Stimulated activated CD8-positive, alpha-beta memory T cell treated with anti-CD3 and anti-CD28 coated beads, Interleukin-7, amount 100 ng/mL, for 1 hour (primary cell): ENCODE data around the gene ETV6.

ENCODE experiments used
- DNase-seq, 2 donors: peaks; one replicate each; pipeline ENCODE4 v3.0.0-alpha.2; 2020; ENCODE audit warnings: low read depth in 2 of 2

Gene ETV6

DNA sequence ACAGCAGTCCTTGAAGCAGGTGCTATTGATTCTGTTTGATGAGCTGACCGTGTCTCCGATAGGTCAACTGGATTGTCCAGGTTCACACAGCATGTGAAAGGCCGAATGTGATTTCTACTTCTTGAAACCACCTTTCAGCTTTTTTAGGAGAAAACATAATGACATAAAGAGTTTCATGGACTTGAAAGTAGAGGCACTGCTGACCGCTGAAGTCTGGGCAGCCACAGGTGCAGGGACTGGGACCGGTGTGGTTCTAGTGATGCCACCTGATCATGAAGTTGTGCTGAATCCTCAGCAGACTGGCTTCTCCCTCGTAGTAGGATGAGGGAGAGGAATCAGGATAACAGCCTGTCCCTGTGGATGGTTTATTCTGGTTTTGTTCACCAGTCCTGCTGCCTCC is 108.1 kb downstream of the ETV6 start:
- no peak for DNase-seq

DNA sequence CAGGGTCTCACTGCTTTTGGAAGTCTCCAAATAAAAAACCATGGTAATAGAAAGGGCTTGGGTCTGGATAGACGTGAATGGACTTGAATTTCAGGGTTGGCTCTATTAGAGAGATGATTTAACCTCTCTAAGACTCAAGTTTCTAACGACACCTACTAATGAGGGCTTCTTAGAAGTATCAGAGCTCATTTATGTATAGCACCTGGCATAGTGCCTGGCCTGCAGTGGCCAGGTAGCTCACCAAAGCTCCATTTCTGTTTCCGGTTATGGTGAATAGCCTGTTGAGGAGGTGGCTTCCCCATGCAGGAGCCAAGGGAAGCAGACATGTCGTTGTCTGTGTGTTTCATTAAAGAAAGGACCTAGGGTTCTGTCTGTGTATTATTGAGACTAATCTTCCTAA is 108.6 kb downstream of the ETV6 start:
- DNase-seq = no peak

DNA sequence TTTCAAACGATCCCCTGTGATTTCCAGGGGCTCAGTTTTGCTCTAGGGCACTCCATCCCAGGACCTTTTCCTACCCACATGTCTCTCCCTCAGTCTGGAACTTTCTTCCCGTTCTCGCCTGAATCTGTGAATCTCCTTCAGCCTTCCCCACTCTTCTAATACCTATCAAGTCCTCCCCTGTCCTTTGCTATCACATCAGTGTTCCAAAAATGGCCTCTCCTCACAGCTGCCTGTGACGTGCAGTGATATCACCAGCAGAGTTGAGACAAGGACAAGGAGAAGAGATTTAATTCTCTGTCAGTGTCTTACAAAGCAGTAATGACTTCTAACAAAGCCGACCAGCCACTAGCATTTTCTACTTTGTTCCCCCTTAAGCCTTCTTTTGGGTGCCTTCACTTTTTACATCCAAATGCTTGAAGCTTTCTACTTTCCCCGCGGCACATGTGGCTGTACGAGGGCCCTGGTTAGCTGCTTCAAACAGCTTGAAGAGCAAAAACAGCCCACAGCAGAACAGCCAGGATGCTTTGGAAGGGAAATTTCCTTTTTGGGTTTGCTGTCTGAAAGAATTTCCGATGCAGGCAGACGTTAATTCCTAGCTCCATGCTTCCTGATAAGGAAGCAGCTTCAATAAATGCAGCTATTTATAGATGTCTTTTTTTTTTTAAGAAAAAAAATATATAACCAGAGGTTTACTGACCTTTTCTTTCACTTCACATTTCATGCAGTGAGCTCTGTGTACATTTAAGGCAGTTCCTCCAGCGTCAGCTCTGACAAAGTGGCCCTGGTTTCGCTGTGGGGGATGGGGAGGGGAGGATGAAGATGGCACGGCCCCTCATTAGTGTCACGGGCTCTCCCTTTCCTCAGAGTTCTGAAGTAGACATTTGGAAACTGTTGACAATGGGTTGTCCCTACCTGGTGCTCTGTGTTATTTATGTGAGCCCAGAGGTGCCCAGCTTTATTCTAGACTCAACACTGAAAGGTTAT is 109.3 kb downstream of the ETV6 start:
- no peak for DNase-seq

DNA sequence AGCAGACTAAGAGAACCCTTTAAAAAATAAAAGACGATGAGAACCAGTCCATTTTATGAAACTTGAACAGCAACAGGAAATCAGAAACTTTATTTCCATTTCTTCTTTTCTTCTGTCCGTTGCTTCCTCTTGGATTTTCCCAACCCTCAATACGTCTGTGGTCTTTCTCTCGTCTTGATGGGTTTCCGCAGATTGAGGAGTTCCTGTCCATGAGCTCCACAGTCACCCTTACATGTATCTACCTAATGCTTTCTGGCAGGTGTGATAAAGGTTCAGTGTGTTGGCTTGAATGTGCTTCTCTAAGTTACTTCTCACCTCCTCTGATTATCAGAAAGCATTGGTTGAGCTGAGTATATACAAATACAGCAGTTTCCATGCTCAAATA is 110.0 kb downstream of the ETV6 start:
- no peak for DNase-seq

DNA sequence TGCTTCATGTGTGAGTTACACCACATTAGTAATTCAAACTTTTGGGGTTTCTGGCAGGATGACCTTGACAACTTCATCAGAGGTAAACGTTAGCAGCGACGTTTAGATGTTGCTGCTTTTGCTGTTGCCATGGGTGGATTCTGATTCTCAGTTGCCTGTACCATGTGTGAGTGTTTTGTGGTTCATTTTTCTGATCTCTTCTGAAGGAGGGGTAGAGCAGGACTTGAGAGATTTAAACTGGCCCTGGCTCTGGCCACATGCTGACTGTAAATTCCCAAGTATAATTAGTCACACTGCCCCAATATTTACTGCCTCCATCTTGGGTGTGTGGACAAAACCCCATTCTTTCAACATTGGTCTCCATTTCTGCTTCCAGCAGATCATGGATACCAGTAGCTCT is 110.4 kb downstream of the ETV6 start:
- no peak for DNase-seq

DNA sequence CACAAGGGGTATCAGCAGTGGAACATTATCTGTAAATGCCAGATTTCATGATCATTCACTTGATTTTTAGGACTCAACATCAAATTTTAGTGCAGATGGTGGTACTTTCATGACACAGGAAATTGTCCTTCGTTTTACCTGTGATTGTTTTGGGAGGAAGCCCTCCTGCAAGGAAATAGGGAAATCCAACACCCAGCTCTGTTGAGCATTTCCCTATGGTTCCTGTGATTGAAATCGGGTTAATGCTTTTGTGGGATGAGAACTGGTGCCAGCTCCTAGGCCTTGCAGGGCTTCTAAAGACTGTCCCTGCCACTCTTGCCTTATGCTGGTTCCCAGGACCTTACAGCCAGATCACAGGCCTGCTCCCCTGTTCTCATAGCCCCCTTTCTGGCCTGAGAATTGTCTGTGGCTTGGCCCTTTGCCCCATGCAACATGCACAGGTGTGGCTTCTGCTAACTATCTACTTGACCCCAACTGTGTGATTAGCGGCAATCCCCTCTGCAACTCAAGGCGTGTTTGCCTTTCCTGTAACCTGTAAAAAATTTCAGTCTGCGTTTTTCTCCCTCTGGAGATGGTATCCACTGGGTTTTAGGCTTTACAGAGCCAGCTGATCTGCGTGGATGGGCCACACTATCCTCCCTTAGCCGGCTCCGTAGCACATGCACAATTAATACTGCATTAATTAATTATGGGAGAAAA is 112.5 kb downstream of the ETV6 start:
- DNase-seq = no peak

DNA sequence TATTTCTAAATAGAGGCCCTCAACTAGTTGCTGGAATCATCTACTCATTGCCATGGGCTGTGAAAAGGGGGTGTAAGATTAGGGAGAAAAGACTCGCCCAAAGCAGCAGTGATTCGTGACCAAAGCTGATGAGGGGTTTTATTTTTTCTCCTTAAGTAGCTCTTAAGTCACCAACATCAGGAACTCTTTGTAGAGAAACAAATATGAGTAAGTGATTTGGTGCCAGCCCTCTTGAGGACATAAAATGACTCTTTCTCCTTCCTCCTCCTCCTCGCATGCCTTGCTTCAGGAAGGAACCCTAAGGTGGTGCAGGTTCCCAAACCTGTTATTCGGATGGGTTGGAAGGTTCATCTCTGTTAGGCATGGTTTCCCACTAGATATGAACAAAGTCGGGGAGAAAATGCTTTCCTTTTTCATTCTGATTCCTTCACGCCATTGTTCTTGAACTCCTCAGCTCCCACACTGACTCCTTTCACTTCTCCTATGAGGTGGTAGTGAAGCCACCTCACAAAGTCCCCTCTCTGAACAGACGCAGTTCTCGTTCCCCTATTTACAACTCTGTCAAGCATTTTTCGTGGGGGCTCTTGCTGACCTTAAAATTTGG is 113.4 kb downstream of the ETV6 start:
- no peak for DNase-seq

DNA sequence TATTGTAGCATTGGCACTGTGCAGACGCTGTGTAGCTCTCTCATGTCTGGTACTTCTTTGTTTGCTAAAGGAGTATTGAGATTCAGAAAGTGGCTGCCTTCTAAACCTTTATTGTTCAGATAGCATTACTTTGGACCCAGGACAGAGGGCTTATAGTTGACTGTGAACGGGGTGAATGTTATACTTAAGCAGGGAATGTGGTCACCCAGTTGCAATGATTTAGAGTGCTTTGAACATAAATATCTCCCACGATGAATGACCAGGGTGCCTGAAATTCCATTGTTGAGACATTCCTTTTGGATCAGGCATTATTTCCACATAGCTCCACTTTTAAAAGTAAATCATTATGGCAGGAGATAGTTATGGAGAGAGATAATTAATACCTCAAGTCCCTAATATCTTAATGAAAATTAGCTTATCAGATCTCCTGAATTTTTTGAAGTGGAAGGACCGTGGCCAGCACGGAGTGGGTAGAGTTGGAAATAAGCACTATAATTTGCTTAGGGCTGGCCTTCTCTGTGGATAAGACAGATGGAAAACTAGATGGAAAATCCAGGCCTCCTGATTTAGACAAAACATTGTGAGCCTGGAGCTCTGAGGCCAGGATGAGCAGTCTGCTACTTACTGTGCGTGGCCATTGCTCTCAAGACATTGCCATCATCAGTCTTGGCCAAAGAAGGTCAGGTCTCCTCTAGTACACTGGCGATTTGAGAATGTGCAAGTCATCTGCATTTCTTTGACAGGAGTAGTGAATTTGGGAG is 114.5 kb downstream of the ETV6 start:
- DNase-seq = no peak

DNA sequence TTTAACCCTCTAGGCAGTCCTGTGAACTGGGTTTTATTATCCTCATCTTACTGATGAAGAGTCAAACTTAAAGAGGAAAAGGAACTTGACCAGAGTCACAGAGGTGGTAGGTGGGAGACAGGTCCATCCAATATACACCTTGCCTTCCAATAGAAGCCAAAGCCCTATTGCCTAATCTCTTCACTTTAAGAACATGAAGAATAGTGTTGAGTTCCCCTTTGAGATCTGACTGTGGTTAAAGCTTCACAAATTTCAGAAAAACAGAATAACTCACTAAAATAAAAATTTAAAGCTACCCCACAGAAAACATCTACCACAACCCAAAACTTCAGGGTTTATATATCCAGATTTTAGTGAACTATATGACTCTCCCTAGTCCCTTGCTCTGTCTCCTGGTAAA is 115.4 kb downstream of the ETV6 start:
- DNase-seq = no peak

DNA sequence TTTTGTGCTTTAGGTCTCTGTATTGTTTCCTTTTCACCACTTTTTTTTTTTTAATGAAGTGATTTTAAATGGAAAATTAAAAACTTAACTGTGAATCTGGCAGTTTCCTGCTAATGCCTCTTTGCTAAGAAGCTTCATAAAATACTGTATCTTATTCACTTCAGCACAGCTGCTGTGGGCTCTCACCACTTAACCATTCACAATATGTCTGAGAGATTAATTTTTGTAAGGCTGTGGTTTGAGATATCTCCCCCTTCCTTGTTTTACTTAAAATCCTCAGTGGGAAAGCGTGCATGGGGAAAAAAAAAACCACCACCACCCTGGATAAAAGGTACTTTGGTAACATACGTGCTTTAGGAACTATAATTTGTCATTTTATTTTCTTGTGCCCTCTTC is 115.9 kb downstream of the ETV6 start:
- DNase-seq = no peak

DNA sequence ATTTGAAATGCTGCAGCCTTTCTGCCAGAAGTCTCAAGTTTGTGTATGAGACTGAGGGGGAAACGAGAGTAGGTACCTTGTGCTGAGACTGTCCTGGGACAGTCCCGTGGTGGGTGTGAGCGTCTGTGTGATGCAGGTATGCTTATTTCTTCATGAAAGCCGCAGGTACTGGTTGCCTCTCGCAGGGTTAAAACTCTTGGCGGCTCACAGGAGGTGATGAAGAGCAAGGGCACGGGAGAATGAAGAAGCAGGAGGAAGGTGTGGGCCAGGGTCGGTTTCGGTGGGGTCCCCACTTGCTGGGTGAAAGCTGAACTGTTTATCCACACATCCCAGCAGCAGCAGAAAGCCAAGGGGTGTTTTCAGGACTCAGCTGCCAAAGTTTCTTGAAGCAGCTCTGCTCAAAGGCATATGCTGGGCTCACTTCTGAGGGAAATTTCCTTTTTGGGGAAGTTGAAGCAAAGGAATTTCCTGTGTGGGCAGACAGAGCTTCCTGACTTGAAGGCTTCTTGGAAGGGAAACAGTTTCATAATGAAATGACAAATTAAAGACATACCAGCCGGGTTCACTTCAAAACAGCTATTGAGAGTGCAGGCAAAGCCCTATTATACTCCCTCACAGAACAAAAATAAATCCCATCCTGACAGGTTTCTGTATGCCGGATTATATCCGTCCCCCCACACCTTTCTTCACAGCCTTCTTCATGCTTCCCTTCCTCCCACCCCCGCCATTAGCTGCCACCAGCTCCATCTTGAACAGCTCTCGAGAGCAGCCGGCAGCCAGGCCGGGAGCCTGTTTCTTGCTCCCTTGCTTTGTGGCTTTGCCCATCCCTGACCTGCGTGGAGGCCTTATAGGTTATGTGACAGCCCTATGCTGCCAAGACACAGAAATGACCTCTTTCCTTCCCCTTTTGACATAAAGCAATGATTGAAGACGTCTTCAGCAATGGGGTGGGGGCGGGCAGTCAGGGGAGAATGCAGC is 116.6 kb downstream of the ETV6 start:
- DNase-seq = no peak

DNA sequence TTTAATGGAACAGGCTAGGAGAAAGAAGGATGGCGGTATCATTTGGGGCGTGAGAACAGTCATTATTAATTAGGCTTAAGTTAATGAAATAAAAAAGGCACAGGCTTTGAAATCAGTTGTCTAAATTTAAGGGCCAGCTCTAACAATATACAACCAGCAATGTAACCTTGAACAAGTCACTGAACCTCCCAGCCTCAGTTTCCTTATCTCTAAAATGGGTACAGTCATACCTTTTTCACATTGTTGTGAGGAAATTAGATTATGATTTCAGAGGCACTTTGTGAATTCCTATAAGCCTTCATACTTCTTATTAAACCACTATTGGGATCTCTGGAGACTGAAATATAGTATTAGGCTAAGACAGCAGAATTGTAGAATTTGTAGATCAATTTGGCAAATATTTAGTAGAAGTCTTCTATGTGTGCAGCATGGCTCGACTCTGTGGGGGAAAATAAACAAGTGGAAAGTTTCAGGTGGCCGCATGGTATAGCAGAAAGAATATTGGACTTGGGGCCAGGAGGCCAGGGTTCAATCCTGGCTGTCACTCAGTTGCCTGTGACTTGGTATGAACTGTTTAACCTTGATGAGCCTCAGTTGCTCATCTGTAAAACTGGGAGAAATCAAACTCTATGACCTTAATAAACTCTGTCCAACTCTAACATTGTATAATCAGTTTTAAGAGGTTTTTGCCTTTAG is 117.7 kb downstream of the ETV6 start:
- DNase-seq = no peak

DNA sequence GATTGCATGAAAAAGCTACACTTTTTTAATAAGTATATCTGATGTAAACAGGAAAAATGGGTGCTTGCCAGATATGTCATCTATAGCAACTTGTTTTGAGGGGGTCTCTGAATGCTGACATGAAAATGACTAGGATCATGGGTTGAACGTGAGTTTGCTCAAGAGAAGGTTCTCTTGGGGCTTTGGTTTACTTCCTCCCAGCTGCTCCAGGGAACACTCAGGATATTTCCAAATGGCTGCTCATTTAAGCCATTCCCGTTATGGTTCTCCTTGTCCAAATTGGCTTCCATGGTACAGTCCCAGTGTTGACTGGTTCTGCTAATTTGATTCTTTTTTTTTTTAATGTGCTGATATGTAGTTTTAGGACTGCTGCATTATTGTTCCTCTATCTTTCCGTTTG is 118.3 kb downstream of the ETV6 start:
- DNase-seq = no peak

DNA sequence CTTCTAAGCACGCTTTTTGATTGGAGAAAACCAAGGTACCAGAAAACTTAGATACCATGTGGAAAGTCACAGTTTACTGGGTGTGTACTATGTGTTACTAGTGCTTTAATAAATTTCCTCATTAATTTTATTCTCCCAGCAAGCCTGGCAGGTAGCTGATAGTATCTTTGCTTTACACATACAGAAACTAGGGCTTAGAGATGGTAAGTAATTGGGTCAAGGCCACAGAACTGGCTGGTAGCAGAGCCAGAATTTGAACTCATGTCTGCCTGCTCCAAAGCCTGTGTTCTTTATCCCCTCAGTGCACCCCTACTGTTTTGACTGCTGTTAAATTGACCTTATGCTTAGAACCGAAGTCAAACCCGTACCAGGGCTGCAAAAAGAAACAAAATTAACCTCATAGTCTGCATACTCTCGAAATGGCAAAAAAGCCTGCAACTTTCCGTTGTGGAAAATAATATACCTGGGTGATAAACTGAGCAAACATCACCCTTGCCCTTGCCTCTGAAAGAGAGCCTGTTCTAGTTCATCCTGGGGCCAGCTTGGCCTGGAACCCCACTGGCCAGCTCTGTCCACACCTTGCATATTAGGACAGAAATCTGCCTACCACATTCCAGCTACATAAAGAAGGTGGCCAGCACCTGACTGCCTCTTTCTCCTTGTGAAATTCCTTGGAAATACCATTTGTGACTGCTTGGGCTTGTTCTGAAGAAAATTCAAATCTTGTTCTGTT is 118.9 kb downstream of the ETV6 start:
- no peak for DNase-seq

DNA sequence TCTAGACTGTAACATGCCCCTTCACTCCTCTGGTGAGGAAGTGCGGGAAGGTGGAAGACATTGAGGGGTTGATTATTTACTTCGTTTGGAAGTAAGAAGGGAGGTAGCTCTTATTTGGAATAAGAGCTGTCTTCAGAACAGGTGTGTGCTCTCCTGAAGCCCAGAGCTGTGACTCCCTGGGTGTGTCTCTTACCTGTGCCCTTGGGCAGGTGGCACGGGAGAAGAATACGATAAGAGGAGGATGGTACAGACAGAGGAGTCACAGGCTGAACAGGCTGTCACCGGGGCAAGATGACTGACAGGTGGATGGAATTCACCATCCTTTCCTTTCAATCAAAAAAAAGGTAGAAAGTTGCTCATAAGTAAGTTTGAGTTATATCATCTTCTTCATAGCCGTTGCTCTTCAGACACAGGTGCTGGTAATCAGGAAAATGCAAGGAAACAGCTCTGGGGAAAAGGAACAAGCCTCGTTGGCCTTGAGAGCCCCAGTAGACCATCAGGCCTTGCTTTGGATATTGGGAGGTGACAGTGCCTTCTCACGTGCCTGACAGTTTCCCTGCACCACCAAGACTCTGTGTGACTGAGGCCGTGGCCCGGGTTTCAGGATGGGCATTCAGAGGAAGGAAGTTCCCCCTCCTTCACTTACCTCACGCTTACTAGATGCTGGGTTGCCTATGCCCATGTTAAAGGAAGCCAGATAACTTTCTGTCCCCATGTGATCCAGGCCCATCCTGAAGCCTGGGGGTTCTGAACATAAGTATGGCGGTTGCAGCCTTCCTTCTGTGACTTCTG is 120.4 kb downstream of the ETV6 start:
- no peak for DNase-seq

DNA sequence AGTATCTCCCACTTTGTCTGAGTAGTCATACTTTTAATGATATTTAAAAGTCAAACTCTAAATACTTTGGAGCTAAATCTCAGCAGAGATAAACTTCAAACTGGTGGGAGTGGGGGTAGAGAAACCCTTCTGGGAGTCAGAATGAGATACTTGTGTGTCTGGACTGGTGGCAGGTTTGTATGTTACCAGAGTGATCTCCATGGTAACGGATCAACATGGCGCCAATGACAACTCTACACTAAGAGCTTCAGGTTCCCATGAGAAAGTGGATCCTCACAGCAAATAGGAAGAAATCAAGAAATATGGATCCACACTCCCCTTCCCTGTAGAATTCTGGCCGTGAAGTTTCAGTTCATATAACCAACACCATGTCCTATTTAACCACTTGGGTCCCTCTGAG is 121.9 kb downstream of the ETV6 start:
- no peak for DNase-seq

DNA sequence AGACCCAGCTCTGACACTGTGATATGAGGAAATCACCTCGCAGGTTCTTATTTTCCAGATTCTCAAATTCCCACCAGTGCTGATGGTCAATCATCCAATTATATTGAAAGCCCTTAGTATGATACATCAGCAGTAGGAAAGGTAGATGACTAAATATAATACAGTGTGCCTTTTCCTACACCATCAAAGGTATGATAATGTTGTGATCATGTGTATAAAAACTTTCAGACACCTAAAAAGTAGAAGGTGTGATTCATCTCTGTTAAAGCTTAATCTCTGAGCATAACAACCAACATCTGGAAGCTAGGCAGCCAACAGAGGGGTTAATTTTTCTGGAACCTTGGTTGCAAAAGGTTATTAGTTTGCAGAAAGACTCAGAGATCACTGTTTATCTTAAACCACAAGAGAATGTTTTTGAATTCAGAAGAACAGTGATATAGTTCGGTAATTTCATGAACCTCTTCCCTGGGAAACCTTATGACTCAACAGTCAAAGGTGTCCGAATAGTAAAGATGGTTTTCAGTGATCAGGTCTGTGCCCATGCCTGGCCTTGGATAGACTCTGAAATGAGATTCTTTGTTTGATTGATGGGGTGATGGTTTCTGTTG is 122.5 kb downstream of the ETV6 start:
- DNase-seq = no peak
